IPS-NIHi7 (cell line): ENCODE data around the gene ATP1A3.

Source experiments
- DNase-seq: peaks from one replicate; pipeline ENCODE4 v3.0.0; 2012; ENCODE audit warnings: mixed read lengths; ENCODE audit errors: extremely low spot score

ATP1A3 gene

DNA sequence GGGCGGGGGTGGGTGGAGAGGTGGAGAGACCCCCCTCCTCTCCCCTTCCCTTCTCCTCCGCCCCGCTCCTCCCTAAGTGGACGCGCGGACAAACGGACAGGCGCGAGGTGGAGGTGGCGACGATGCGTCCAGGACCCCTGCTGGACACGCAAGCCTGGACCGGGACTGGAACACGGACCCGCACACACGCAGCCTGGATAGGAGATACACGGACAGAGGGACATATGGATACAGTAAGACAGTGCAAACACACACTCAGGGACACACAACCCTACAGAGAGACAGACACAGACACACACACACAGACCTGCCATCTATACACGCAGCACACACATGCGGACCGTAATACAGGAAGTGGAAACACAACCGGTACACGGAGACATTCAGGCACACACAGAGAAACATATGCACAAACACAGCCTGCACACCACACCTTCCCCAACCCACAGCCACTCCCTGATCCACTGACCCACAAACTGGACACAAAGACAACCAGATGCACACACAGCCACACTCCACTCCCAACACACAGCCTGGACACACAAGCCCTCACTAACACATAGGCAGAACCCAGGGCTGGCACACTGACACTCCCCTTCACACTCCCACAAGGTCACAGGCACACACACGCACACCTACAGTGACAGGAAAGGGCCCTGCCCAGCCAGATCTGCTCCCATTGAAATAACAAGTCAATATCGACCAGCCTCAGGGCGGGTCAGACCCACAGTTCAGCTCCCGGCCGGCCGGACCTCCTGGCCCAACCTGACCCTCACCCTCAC is 65.1 kb downstream of the ATP1A3 start:
- DNase-seq, result no peak

DNA sequence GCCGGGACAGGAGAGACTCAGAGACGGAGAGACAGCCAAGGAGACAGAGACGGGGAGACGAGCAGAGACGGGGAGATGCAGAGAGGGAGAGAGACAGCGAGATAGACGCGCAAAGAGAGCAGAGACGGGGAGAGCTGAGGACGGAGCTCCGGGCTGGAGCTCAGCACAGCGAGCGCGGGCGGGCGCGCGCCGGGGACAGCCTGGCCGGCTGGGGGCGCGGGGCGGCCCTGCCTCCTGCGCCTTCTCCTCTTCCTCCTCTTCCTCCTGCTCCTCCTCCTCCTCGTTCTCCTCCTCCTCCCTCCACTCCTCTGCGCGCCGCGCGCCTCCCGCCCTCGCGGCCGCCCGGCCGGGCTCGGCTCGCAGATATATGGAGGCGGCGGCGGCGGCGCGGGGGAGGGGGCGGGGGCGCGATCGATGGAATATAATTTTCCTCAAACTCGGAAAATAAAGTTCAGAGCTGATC is 65.8 kb downstream of the ATP1A3 start, which contains the start of gene ERFL:
TSS of gene ERFL (minus strand) at position 229 of the 463 bp plus-strand sequence. CDS start 15,530 bp downstream, outside the sequence.
- DNase-seq, result no peak

DNA sequence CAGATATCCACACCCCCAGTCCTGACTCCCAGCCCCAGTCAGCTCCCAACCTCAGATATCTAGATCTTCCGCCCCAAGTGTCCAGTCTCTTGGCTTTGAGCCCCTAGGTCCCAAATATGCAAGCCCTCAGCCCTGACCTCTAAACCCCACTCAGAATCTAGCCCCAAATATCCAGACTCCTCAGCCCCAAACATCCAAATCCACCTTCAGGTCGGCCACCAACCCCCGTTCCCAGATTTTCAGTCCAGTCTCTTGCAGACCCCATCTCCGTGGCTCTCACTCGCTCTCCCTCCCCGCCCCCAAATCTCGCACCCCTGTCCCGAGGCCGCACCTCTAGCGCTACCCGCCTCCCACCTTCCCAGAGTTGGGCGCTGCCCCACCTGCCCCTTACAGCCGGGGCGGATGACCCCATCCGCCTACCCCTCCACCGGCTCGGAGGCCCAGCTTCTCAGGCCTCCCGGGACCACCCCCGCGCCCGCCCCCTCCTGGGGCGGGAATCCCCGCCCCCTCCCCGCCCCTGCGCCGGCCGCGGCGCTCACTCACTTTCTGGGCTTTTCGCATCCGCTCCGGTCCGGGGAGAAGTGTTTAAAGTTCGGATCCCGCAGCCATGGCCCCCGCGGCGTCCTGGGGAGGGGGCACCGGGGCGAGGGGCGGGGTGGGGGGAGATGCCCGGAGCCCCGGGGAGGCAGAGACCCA is 66.4 kb downstream of the ATP1A3 start:
- peak; percentile 70 for DNase-seq

DNA sequence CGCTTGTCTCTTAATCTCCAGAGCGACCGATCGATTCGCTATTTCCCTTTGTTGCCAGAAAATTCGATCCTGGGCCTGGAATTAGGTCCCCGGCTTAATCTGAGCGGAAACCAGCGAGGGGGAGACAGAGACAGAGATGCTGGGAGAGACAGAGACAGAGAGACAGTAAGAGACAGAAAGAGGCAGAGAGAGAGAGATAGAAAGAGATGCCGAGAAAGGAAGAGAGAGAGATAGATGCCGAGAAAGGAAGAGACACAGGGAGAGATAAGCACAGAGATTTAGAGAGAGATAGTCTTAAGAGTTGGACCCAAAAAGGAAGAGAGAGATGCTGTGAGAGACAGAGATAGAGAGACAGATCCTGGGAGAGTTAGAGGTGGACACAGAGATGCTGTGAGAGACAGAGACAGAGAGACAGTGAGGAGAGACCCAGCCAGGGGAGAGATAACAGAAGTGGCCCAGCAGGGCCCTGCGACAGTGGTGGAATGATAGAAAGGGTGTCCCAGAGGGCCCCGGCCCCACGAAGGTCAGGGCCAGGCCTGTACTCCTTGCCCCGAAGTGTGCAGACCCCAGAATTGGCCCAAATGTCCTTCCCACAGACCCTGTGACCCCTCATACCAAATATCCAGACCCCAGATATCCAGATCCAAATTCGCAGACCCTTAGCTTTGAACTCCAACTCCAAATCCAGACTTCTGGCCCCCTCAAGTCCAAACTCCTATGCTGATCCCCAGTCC is 67.1 kb downstream of the ATP1A3 start:
- no peak for DNase-seq

DNA sequence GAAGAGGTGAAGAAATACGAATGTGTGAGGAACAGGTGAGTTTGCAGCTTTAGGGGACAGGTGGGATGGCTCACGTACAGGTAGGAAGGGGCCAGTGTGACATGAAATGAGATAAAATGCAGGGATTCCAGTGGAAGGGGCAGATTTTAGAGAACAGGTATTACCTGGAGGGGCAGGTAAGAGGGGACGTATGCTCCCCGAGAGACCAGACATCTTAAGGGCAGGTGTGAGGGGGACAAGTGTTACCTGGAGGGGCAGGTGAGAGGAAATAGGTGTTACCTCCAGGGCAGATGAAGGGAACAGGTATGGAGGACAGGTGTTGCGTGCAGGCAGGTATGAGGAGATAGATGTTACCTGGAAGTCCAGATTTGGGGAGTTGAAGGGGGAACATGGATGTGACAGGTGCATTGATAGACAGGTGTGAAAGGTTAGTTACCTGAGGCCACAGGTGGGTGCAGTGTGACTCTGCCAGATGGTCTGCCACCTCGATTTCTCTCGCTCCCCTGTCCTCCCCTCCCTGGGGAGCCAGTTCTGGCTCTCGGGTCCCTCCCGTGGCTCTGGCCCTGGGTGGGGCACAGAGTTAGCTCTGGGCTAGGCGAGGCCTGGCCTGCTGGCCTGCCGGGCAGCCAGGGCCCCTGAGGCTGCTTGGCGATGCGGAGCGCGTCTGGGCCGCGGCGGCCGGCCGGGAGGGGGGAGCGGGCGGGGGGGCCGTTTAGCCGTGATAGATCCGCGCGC is 67.8 kb downstream of the ATP1A3 start:
- no peak for DNase-seq

DNA sequence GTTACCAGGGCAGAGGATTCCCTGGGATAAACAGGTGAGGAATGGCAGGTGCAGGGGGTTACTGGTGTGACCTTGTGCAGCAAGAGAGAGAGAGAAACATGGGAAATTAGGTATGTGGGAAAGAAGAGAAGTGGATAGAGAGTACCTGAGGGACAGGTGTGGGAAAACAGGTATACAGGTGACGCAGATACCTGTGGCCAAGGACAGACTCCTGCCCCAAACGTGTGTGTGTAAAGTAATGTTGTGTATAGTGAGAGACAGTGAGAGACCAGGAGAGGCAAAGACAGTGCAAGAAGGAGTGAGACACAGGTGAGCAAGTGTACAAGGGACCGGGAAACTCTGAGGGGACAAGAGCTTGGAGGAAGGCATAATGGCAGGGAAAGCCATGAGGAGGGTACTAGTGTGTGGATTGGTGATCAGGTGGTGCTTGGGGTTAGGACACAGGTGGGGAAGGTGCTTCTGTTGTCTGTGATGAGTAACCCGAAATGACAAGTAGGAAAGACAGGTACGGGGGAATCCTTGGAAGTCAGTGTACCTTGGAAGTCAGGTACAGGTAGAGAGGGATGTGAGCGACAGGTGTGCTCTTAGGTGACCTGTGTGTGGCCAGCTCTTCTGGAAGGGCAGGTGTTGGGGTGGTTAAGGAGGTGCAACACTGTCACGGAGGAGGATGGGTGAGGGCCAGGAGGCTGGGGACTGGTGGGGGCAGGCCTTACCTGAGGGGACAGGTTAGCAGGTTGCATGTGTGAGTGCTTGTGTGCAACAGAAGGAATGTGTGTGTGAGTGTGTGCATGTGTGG is 68.6 kb downstream of the ATP1A3 start:
- no peak for DNase-seq

DNA sequence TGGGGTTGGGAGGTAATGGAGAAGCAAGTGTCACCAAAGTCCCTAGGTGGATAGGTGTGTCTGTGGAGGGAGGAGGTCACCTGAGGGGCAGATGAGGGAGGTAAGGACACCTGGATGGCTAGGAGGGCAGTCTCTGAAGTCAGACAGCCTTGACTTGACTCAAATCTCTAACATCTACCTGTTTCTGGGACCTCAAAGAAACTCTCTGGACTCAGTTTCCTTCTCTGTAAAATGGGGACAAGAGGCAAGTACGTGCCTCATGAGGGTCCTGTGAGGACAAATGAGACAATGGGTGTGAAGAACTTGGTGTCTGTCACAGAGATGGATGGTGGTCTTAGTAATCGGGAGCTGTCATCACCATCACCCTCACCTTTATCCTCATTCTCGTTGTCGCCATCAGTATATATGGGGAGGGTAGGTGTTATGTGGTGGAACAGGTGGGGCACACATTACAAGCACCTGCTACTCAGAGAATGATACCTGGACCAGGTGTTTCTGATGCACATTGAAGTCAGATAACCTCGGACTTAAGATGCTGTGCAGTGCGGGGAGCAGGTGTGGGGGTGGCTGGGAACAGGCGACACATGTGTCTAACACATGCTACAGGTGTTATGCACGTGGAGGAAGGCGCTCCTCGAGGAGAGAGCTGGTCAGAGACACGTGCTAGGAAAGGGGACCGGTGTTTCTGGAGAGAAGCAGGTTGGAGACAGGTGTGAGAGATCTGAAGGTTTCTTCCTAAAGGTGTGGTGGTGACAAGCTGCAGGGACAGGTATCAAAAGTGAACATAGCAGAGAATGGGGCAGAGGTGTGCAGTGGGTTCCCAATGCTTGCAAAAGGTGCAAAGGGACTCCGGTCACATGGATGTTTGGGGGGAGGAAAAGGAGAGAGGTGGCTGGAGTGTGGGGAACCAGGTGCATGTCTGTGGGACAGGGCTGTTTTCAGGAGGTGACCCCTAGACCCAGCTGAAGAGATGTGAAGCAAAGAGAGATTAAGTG is 69.6 kb downstream of the ATP1A3 start:
- no peak for DNase-seq

DNA sequence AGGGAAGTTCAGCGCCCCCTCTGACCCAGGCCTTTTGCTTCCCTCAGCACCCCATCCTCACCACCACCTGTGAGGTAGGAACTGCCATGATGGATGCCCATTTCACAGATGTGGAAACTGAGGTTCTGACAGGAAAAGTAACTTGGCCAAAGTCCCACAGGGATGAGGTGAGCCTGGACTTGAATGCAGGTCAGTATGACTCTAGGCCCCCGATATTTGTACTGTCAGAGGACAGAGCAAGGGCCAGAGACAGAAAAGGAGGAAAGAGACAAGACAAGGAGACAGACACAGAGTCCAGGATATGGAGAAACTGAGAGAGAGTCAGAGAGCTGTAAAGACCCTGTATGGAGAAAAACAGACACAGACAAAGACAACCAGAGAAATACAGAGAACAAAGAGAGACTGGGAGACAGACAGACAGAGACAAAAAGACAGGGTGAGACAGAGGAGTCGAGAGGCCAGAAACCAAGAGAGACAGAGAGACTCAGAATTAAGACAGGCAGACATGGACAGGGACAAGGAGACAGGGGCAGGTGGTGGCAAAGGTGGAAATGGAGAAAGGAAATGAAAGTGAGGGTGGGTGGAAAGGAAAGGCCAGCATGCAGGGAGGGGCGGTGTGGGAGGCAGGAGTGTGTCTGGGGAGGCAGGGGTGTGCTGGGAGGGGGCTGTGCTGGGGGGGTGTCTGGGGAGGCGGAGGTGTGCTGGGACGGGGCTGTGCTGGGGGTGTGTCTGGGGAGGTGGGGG is 70.8 kb downstream of the ATP1A3 start:
- no peak for DNase-seq

DNA sequence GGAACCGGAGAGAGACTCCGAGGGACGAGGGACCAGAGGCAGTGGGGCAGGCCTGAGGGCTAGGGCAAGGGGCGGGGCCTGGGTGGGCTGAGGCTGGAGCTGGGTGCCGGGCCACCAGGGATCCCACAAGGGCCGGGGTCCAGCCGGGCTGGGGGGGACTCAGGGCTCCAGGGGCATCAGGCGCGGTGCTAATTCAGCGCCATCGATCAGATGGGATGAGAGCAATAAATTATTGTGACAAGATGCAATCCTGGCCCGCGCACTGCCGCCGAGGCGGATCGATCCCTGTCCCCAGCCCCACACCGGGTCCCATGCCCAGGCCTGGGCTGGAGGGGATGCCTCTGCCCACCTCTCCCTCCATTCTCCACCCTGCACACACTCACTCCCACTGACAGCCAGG is 71.4 kb downstream of the ATP1A3 start:
- DNase-seq, result no peak

DNA sequence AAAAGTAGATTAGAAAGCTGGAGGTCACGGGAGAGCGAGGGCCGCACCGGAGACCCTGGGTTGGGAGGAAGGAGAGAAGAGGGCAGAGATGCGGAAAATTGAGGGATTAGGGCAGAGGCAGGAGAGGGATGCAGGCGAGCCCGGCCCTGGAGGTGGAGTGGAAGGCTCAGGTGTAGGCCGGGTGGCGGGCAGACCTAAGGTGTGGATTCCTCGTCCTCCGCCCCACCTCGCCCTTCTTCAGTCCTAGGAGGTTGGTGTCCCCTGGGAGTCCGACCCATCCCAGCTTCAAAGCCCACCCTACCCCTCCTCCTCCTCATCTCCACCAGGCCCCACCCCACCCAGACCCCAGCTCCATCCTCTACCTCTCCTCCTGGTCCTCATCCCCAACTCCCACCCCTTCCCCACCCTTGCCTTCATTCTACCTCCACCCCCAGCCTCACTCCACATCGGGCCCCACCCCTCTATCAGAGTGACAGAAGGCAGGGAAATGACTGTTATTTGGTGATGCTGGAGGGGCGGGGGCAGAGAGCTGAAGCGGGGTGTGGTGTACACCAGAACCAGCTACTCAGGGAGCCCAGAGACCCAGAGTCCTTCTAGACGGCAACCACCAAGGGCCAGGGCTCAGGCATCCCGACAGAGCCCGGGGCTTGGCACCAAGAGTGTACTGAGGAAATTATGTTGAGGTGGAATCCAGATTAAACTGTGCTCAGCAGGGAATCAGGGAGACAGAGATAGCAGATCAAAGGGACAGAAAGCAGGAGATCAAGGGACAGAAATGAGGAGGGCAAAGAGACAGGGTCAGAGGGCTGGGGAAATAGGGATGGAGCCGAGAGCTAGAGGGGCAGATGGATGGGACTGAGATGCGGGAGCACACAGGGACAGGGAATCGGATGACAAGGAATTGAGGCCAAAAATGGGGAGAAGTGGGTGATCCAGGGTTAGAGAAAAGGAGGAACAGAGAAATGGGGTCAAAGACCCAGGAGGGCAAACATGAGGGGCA is 72.2 kb downstream of the ATP1A3 start:
- no peak for DNase-seq

DNA sequence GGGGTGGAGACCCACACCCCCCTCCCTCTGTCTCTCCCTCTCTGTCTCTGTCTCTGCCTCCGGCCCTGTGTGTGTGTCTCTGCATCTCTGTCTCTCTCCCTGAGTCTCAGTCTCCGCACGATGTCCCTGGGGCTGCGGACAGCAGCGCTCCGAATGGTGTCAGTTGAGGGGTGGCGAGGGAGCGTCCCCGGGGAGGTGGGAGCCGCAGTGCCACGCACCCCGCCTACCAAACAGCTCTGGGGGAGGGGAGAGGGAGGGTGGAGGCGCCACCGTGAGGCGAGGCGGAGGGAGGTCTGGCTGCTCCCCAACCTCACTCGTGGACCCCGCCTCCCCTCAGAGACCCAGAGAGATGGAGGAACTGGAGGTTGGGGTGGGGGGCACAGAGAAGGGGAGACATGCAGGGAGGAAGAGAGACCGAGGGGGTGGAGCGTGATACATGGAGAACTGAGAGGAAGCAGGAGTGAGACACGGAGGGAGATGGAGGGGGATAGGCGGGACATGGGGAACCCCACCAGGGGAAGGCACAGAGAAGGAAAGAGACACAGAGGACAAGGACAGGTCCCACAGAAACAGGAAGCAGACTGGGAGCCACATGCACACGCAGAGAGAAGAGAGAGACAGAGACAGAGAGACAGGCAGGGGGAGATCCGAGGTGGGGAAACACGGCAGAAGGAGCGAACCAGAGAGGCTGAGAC is 73.0 kb downstream of the ATP1A3 start:
- DNase-seq, result no peak

DNA sequence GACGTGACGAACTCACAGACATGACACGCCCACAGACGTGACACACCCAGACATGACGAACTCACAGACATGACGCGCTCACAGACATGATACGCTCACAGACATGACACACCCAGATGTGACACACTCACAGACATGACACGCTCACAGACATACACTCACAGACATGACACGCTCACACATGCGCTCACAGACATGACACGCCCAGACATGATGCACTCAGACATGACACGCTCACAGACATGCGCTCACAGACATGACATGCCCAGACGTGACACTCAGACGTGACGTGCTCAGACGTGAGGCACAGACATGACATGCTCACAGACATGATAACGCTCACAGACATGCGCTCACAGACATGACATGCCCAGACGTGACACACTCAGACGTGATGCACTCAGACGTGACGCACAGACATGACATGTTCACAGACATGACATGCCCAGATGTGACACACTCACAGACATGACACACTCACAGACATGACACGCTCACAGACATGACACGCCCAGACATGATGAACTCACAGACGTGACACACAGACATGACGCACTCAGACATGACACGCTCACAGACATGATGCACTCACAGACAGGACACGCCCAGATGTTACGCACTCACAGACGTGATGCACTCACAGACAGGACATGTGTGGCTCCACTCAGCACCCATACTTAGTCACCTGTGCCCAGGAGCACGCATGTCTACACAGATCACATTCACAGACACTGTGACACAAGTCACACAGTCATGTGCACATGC is 73.9 kb downstream of the ATP1A3 start:
- no peak for DNase-seq

DNA sequence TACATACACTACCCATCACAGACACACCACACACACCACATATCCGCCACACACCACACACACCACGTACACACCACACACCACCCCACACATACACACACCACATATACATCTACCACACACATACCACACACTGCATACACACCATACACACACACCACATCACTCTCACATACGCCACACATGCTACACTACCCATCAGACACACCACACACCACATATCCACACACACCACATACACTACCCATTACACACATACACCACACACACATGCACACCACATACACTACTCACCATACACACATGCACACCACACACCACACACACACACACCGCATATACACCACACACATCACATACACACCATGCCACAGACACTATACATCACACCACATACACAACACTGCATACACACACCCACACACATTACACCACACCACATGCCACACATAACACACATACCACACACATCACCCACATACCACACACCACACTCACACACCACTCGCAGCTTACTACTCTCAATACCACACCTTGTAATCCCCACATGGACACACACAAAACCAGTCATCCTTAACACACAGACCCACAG is 75.3 kb downstream of the ATP1A3 start:
- DNase-seq, result no peak

DNA sequence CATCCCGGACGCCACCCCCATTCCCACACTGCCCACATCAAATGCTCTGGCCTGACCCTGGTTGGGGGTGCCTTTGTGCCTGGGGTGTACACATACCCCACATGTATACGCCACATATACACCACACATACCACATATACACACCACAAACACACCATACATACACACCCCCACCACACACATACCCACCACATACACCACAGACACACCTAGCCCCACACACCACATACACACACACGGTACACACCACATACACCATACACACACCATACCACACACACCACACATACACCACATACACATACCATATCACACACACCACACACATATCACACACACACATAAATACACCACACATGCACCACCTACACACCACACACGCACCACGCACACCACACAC is 75.9 kb downstream of the ATP1A3 start:
- no peak for DNase-seq

DNA sequence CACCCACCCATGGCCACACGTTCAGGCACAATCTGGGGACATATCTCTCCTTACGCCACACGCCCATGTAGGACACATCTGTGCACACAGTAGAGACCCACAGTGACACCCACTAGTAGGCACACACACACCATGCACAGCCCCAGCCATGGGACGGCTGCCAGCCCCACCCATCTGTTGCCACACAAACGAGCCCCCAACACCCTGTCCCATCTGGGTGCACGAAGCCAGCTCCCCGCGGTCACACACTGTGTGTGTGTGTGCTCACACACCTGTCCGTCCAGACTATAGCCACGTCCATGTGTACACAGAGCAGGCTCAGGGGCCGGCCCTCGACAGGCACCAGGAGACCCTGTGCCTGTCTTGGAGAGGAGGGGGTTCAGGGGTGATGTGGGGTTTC is 76.4 kb downstream of the ATP1A3 start:
- DNase-seq, result no peak
